GM10266 (cell line): ENCODE results near the gene CCDC188.
A peak's percentile ranks its signal among the peaks of the same experiment; 100 is the strongest.

ENCODE experiments used
- DNase-seq: peaks from one replicate; pipeline ENCODE4 v3.0.0; 2012; ENCODE audit errors: extremely low spot score
- CTCF ChIP-seq: IDR thresholded peaks from 2 replicates; pipeline ENCODE4 v1.5.1; 2012; ENCODE audit warnings: mild to moderate bottlenecking, low read depth; ENCODE audit not compliant: control insufficient read depth, insufficient read depth; ENCODE audit errors: missing control alignments

Gene CCDC188

GRCh38 chr22:20158391-20159036 lies 7.7 kb upstream of the CCDC188 start:
- TF ChIP-seq CTCF: no peak
- no peak for DNase-seq

GRCh38 chr22:20157430-20158183 lies 6.8 kb upstream of the CCDC188 start:
- no peak for TF ChIP-seq CTCF
- DNase-seq: no peak

GRCh38 chr22:20156611-20157429 lies 6.0 kb upstream of the CCDC188 start:
- peak; percentile 99 for TF ChIP-seq CTCF

DNA sequence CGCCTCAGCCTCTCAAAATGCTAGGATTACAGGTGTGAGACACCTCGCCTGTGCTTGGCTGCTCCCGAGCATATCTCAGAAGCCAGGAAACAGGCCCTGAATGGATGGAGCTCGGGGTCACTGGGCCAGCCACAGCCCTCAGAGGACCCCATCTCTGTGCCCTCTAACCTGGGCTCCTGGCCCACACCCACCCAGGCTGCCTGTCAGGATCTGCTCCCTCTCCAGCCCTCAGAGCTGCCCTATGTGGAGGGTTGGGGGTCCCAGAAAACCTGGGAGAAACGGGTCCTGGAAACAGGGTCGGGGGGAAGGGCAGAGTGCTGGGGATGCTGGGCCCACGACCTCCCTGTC lies 5.2 kb upstream of the CCDC188 start:
- TF ChIP-seq CTCF: no peak
- no peak for DNase-seq

More at GRCh38 chr22:20156611-20157429, 6.0 kb upstream of the CCDC188 start:
- DNase-seq: peak; percentile 93

- TF ChIP-seq CTCF: no peak
- DNase-seq: no peak
These were observed 4.6 kb upstream of the CCDC188 start for GRCh38 chr22:20155330-20156041.

DNA sequence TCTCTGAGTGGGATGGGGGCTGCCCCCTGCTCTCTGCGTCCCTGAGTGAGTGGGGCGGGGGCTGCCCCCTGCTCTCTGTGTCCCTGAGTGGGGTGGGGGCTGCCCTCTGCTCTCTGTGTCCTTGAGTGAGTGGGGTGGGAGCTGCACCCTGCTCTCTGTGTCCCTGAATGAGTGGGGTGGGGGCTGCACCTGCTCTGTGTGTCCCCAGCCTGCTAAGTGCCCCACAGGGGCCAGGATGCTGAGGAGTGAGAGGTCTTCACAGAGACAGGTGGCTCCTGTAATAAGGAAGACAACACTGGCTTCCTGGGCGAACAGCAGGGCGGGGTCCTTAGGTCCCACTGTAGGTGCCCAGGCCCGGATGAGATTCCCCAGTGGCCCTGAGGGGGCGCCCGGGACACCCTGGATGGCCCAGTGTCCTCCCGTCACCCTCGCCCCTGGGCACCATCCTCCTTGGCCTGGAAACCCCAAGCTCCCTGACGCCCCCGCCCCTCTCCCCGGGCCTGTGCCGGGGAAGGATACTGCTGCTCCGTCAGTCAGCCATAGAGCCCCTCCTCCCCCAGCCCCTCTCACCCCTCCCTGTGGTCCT lies 3.8 kb upstream of the CCDC188 start:
- DNase-seq: no peak
- no peak for TF ChIP-seq CTCF
